Naive B cell (primary cell): ENCODE measurements around the gene BTN3A1. TPM values are rescaled to one million over a fixed set of nuclear protein-coding genes. Genes with fewer than 3 reads are reported as not detected.
"Not testable (repeated sequence)": the region's sequence is repeated elsewhere in the genome, so short reads cannot be mapped to it uniquely, and the experiment has no call there.

ENCODE experiments used
- ATAC-seq, 2 donors: fragments of 150-1000 bp; cut with Tn5 transposase; 2 replicates each; pipeline ENCODE4 v1.10.0; 2021; ENCODE audit warnings: low read depth in 2 of 2, mild to moderate bottlenecking in 2 of 2, moderate library complexity in 2 of 2
- DNase-seq: peaks from one replicate; pipeline ENCODE4 v3.0.0; 2022
- H3K27ac Mint-ChIP-seq, 6 donors: one replicate each; pipeline ENCODE4 v1.8.0; 2020 to 2022; ENCODE audit warnings: mild to moderate bottlenecking in 6 of 6, mixed read lengths in 6 of 6, moderate library complexity in 5 of 6, inconsistent platforms in 2 of 6
- H3K27me3 Mint-ChIP-seq, 3 donors: one replicate each; pipeline ENCODE4 v1.8.0; 2021 to 2022; ENCODE audit warnings: mixed read lengths in 3 of 3, mild to moderate bottlenecking in 1 of 3
- H3K36me3 Mint-ChIP-seq, 2 donors: one replicate each; pipeline ENCODE4 v1.8.0; 2020 to 2022; ENCODE audit warnings: mixed read lengths in 2 of 2, inconsistent platforms in 1 of 2, mild to moderate bottlenecking in 1 of 2
- H3K4me1 Mint-ChIP-seq, 3 donors: one replicate each; pipeline ENCODE4 v1.8.0; 2020 to 2022; ENCODE audit warnings: mixed read lengths in 3 of 3, inconsistent platforms in 1 of 3, mild to moderate bottlenecking in 1 of 3, moderate library complexity in 1 of 3
- H3K4me3 Mint-ChIP-seq, 8 donors: one replicate each; pipeline ENCODE4 v1.8.0; 2020 to 2022; ENCODE audit warnings: mild to moderate bottlenecking in 8 of 8, mixed read lengths in 8 of 8, moderate library complexity in 8 of 8, inconsistent platforms in 2 of 8
- H3K9me3 Mint-ChIP-seq, 7 donors: one replicate each; pipeline ENCODE4 v1.8.0; 2020 to 2022; ENCODE audit warnings: mixed read lengths in 7 of 7, mild to moderate bottlenecking in 5 of 7, inconsistent platforms in 2 of 7, moderate library complexity in 1 of 7
- polyA plus RNA-seq, 6 donors: library from polyadenylated mRNA; unstranded; fragments of 300-500 nt; fragmentation: Illumina TruSeq; gene quantifications; one replicate each; pipeline ENCODE4 v1.2.3, GENCODE V29; 2021; ENCODE audit warnings: low read depth in 6 of 6

Gene BTN3A1
- polyA plus RNA-seq, 6 donors from 2014 or later = 14.0 to 30.0 (median 19.2) TPM

GRCh38 chr6:26440977-26441358, 38.9 kb downstream of the BTN3A1 start:
- ATAC-seq (no peak), DNase-seq (no peak)
- H3K4me3 Mint-ChIP-seq = peak overlapping the region; percentile 90 to 100 (median 97)
- H3K4me1 Mint-ChIP-seq = peaks cover 34 to 61% (median 42%) of the 10 kb centered on the region in 3 donors
- no peaks in the 10 kb centered on the region for H3K9me3 Mint-ChIP-seq
- peaks cover 15 to 16% of the 10 kb centered on the region in 2 donors for H3K36me3 Mint-ChIP-seq
- no peaks in the 10 kb centered on the region for H3K27me3 Mint-ChIP-seq
- H3K27ac Mint-ChIP-seq = peak overlapping the region; percentile 94 to 98 (median 96)

GRCh38 chr6:26441977-26442376, 39.9 kb downstream of the BTN3A1 start:
- ATAC-seq (no peak), DNase-seq (no peak)
- Mint-ChIP-seq H3K27me3 (no peaks in the 10 kb centered on the region), H3K27ac (no peak overlapping the region), H3K9me3 (no peaks in the 10 kb centered on the region), H3K36me3 (peaks cover 15 to 16% of the 10 kb centered on the region in 2 donors), H3K4me1 (peaks cover 34 to 65% (median 47%) of the 10 kb centered on the region in 3 donors), H3K4me3 (peak overlapping the region; percentile 36 to 100 (median 66))

DNA sequence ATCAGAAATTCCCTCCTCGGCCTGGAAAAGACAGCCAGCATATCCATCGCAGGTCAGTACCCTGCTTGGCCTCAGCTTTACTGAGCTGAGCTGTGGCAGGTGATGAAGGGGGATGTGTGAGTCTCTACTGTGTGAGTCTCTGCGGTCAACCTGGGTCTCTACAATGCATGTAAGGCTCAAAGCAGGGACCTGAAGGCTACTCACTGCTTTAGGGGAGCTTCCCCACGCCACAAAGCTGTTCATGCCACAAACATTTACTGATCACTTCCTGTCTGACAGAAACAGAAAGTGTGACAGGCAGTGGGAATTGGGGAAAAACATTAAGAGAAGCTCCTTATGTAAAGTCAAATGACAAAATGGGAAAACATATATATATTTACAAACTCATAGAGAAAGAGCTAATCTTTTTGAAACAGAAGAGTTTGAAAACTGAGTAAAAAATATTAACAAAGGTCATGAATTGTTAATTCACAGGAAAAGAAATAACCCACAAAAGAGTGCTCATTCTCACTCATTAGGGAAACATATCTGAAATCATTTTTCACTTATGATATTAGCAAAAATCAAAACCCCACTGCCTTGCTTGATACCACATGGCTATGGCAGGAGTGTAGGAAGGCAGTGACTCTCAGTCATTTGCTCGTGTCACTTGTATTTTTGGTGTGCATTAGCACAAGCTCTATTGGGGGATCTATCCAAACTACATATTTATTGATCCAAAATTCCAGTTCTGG, 44.0 kb downstream of the BTN3A1 start:
- no peak for DNase-seq
- H3K4me3 Mint-ChIP-seq = no peak overlapping the region
- H3K36me3 Mint-ChIP-seq = peaks cover 30 to 39% of the 10 kb centered on the region in 2 donors
- H3K27ac Mint-ChIP-seq = peak overlapping the region in 3 of 6 donors; percentile 22 to 80 (median 35)
- no peak for ATAC-seq
- H3K4me1 Mint-ChIP-seq = peaks cover 22 to 46% (median 43%) of the 10 kb centered on the region in 3 donors
- no peaks in the 10 kb centered on the region for H3K27me3 Mint-ChIP-seq
- no peaks in the 10 kb centered on the region for H3K9me3 Mint-ChIP-seq

- Mint-ChIP-seq H3K27ac (no peak overlapping the region), H3K4me3 (no peak overlapping the region), H3K36me3 (peaks cover 30 to 39% of the 10 kb centered on the region in 2 donors), H3K27me3 (no peaks in the 10 kb centered on the region), H3K9me3 (no peaks in the 10 kb centered on the region), H3K4me1 (peaks cover 21 to 39% (median 36%) of the 10 kb centered on the region in 3 donors)
- DNase-seq (no peak), ATAC-seq (no peak)
These were observed 45.2 kb downstream of the BTN3A1 start for GRCh38 chr6:26447257-26447656.

DNA sequence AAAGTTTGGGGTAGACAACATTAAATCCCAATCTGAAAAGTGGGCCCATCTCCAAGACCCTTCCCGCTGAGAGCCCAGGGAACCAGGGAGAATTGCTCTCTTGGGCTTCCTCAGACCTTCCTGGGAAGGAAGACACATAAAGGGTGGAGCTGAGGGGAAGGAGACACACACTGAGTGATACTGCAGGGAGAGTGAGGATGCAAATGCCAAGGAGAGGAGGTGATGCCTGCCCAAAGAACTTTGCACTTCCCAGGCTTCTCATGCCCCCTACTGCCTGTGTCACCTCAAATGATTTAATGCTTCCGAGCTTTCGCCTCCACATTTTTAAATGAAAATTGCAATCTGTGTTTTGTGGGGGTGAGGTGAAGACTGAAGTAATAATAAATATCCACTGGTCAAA, 48.2 kb downstream of the BTN3A1 start:
- Mint-ChIP-seq H3K36me3 (peaks cover 17 to 24% of the 10 kb centered on the region in 2 donors), H3K4me3 (no peak overlapping the region), H3K27ac (peak overlapping the region in 1 of 6 donors; percentile 36), H3K4me1 (peaks cover 9 to 26% (median 20%) of the 10 kb centered on the region in 3 donors), H3K9me3 (no peaks in the 10 kb centered on the region), H3K27me3 (no peaks in the 10 kb centered on the region)
- DNase-seq (no peak), ATAC-seq (no peak)

DNA sequence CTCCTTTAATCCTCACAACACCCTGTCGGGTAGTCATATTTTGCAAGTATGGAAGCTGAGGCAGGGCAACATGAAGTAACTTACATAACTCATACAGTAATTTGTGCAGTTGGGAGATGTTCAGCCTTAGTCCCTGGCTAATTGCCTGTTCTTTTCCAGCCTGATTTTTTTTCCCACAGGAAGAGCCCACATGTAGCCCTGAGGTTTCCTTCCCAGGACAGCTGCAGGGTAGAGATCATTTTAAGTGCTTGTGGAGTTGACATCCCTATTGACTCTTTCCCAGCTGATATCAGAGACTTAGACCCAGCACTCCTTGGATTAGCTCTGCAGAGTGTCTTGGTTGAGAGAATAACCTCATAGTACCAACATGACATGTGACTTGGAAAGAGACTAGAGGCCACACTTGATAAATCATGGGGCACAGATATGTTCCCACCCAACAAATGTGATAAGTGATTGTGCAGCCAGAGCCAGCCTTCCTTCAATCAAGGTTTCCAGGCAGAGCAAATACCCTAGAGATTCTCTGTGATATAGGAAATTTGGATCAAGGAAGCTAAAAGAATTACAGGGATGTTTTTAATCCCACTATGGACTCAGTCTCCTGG, 50.7 kb downstream of the BTN3A1 start:
- peak overlapping the region in 1 of 6 donors; percentile 63 for H3K27ac Mint-ChIP-seq
- H3K36me3 Mint-ChIP-seq = peaks cover 18 to 22% of the 10 kb centered on the region in 2 donors
- ATAC-seq (no peak), DNase-seq (no peak)
- H3K27me3 Mint-ChIP-seq = no peaks in the 10 kb centered on the region
- H3K4me3 Mint-ChIP-seq = no peak overlapping the region
- H3K4me1 Mint-ChIP-seq = peaks cover 22 to 34% (median 29%) of the 10 kb centered on the region in 3 donors
- no peaks in the 10 kb centered on the region for H3K9me3 Mint-ChIP-seq

GRCh38 chr6:26454631-26455030, 52.6 kb downstream of the BTN3A1 start:
- no peak for ATAC-seq
- no peak for DNase-seq

DNA sequence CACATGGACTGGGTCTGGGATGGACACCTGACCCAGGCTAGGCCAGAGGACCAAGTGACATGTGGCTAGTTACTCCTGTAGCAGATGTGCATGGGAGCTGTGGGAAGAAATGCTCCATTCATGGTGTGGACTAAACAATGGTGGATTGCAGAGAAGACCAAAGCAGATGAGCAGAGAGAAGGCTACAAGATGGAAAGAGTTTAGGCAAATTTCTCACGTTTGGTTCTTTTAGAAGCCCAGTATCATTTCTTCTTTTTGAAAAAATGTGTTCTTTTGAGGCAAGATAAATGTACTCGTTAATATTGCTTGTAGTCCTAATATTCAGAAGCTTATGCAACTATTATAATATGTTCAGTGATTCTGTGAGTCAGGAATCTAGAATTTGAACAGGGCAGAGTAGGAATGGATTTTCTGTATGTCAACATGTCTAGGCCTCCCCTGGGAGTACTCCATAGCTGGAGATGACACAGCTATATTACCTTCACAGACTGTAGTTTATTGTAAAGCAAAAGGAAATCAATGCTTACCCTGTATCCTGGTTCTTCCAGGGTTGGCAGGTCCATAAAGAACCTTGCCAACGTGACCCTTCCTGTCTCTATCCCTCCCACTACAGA, 53.4 kb downstream of the BTN3A1 start:
- Mint-ChIP-seq H3K4me3 (peak overlapping the region in 2 of 8 donors; percentile 2 to 92), H3K36me3 (peaks cover 10 to 15% of the 10 kb centered on the region in 2 donors), H3K27ac (peak overlapping the region in 1 of 6 donors; percentile 76), H3K4me1 (peaks cover 39 to 60% (median 46%) of the 10 kb centered on the region in 3 donors), H3K27me3 (no peaks in the 10 kb centered on the region), H3K9me3 (no peaks in the 10 kb centered on the region)
- no peak for ATAC-seq
- no peak for DNase-seq

More at GRCh38 chr6:26454631-26455030, 52.6 kb downstream of the BTN3A1 start:
- peaks cover 31 to 51% (median 41%) of the 10 kb centered on the region in 3 donors for H3K4me1 Mint-ChIP-seq
- H3K27ac Mint-ChIP-seq = no peak overlapping the region
- no peaks in the 10 kb centered on the region for H3K27me3 Mint-ChIP-seq
- H3K4me3 Mint-ChIP-seq = no peak overlapping the region
- peaks cover 11 to 16% of the 10 kb centered on the region in 2 donors for H3K36me3 Mint-ChIP-seq
- no peaks in the 10 kb centered on the region for H3K9me3 Mint-ChIP-seq

GRCh38 chr6:26457264-26457805, 55.3 kb downstream of the BTN3A1 start:
- Mint-ChIP-seq H3K9me3 (no peaks in the 10 kb centered on the region), H3K4me1 (peaks cover 45 to 73% (median 59%) of the 10 kb centered on the region in 3 donors), H3K27me3 (no peaks in the 10 kb centered on the region), H3K4me3 (peak overlapping the region; percentile 92 to 100 (median 99)), H3K36me3 (peaks cover 10 to 15% of the 10 kb centered on the region in 2 donors), H3K27ac (peak overlapping the region; percentile 91 to 98 (median 97))
- DNase-seq (no peak), ATAC-seq (peak; percentile 5 to 7)

- H3K36me3 Mint-ChIP-seq = peaks cover 14 to 19% of the 10 kb centered on the region in 2 donors
These were observed 56.0 kb downstream of the BTN3A1 start, which contains the start of gene BTN2A1 for GRCh38 chr6:26457806-26458688. Gene BTN2A1 (plus strand): TSS chr6:26457955. CDS start chr6:26458637, 682 bp downstream.

GRCh38 chr6:26459023-26459810, 57.1 kb downstream of the BTN3A1 start:
- Mint-ChIP-seq H3K27ac (peak overlapping the region in 1 of 6 donors; percentile 56), H3K27me3 (no peaks in the 10 kb centered on the region), H3K4me1 (peaks cover 49 to 83% (median 73%) of the 10 kb centered on the region in 3 donors), H3K36me3 (peaks cover 25 to 28% of the 10 kb centered on the region in 2 donors), H3K9me3 (no peaks in the 10 kb centered on the region), H3K4me3 (peak overlapping the region; percentile 55 to 94 (median 82))
- DNase-seq (no peak), ATAC-seq (no peak)

More at GRCh38 chr6:26457806-26458688, 56.0 kb downstream of the BTN3A1 start, which contains the start of gene BTN2A1:
- peak within 1 kb of the TSS; percentile 91 to 98 (median 97) for H3K27ac Mint-ChIP-seq
- H3K27me3 Mint-ChIP-seq = no peaks in the 10 kb centered on the region
- peak within 1 kb of the TSS; percentile 92 to 100 (median 99) for H3K4me3 Mint-ChIP-seq
- H3K9me3 Mint-ChIP-seq = no peaks in the 10 kb centered on the region
- peak; percentile 81 for DNase-seq
- peaks cover 46 to 74% (median 64%) of the 10 kb centered on the region in 3 donors for H3K4me1 Mint-ChIP-seq
- ATAC-seq = peak; percentile 97 to 98

- Mint-ChIP-seq H3K36me3 (peaks cover 40 to 47% of the 10 kb centered on the region in 2 donors), H3K4me1 (peaks cover 48 to 87% (median 76%) of the 10 kb centered on the region in 3 donors), H3K4me3 (peak overlapping the region in 6 of 8 donors; percentile 17 to 92 (median 32))
- not testable (repeated sequence) for H3K27me3 Mint-ChIP-seq, H3K9me3 Mint-ChIP-seq, DNase-seq, ATAC-seq, H3K27ac Mint-ChIP-seq
These were observed 59.3 kb downstream of the BTN3A1 start for GRCh38 chr6:26461353-26461752.
